Spleen (tissue), 11 donors: Measurements from ENCODE around the gene MS4A6E. TPM values are rescaled to one million over a fixed set of nuclear protein-coding genes. Genes with fewer than 3 reads are reported as not detected.

Experiments
- DNase-seq: peaks from one replicate; pipeline ENCODE4 v3.0.0-alpha.2; 2020
- H3K27ac ChIP-seq, 8 donors: fragments of 200-600 bp; sonication (generic) in 7 of 8; 1 replicate in 4 of 8; 2 replicates in 4 of 8; pipeline versions ENCODE4 v1.5.0 to v1.8.0; 2016 to 2021; ENCODE audit warnings: inconsistent platforms in 4 of 8, mild to moderate bottlenecking in 4 of 8, moderate library complexity in 1 of 8
- H3K27me3 ChIP-seq, 7 donors: fragments of 200-600 bp; sonication (generic) in 6 of 7; replicated peaks in 1 of 7; 1 replicate in 4 of 7; 2 replicates in 3 of 7; pipeline versions ENCODE4 v1.5.0 to v1.8.0; 2016 to 2021; ENCODE audit warnings: inconsistent platforms in 3 of 7, mild to moderate bottlenecking in 1 of 7
- H3K36me3 ChIP-seq, 6 donors: fragments of 200-600 bp; sonication (generic) in 5 of 6; 1 replicate in 4 of 6; 2 replicates in 2 of 6; pipeline versions ENCODE4 v1.5.0 to v1.8.0; 2016 to 2021; ENCODE audit warnings: inconsistent platforms in 2 of 6
- H3K4me1 ChIP-seq, 6 donors: fragments of 200-600 bp; sonication (generic) in 5 of 6; 1 replicate in 3 of 6; 2 replicates in 3 of 6; pipeline versions ENCODE4 v1.5.0 to v1.8.0; 2016 to 2021; ENCODE audit warnings: inconsistent platforms in 3 of 6
- H3K4me3 ChIP-seq, 8 donors: fragments of 200-600 bp; sonication (generic) in 7 of 8; 1 replicate in 4 of 8; 2 replicates in 4 of 8; pipeline versions ENCODE4 v1.5.0 to v1.8.0; 2016 to 2021; ENCODE audit warnings: inconsistent platforms in 4 of 8, mild to moderate bottlenecking in 4 of 8, moderate library complexity in 2 of 8
- H3K9me3 ChIP-seq, 8 donors: fragments of 200-600 bp; sonication (generic) in 7 of 8; 1 replicate in 4 of 8; 2 replicates in 4 of 8; pipeline versions ENCODE4 v1.5.0 to v1.8.0; 2016 to 2021; ENCODE audit warnings: inconsistent platforms in 4 of 8
- CTCF ChIP-seq, 11 experiments: fragments of 200-600 bp in 7 of 11; fragments of 450-650 bp in 4 of 11; sonication (generic) in 4 of 11; IDR thresholded peaks in 8 of 11; conservative IDR thresholded peaks in 3 of 11; 1 replicate in 7 of 11; 2 replicates in 4 of 11; pipeline versions ENCODE4 v1.4.0 to v1.8.0; 2016 to 2021; ENCODE audit warnings: antibody characterized with exemption in 11 of 11, inconsistent platforms in 4 of 11, mild to moderate bottlenecking in 1 of 11
- POLR2A ChIP-seq, 3 donors: fragments of 450-650 bp; IDR thresholded peaks; one replicate each; pipeline ENCODE4 v1.5.1; 2017; ENCODE audit warnings: antibody characterized with exemption in 3 of 3, mild to moderate bottlenecking in 1 of 3
- POLR2AphosphoS5 ChIP-seq, 3 donors: sonication (generic); formaldehyde crosslinking; IDR thresholded peaks; one replicate each; pipeline ENCODE4 v1.5.1; 2017; ENCODE audit warnings: antibody characterized with exemption in 3 of 3
- WGBS, 5 donors: extraction: QIAGEN DNeasy Blood & Tissue Kit in 3 of 5; methylation state at CpG; one replicate each; pipeline versions ENCODE4 v1.1.5 to v1.1.7; 2013 to 2018; 5-methylcytosine and 5-hydroxymethylcytosine counted together
- intact Hi-C: fragments of 100-400 bp; cut with DNase I; formaldehyde crosslinking; loops from one replicate; pipeline ENCODE4 v1.15.0; 2023; ENCODE audit warnings: low total_unique reads
- polyA plus RNA-seq, 3 donors: library from polyadenylated mRNA; stranded (reverse); fragments of 200-250 nt; gene quantifications; one replicate each; pipeline ENCODE4 v1.2.1, GENCODE V29; 2013
- total RNA-seq, 7 donors: library from RNA; depleted of rRNA in 3 of 7; stranded (reverse); fragments of >200 nt in 3 of 7; fragmentation: NEBNext Ultra II Directional in 4 of 7; extraction: Animal tissue kit (Norgen Biotek cat#: 25700) in 4 of 7; gene quantifications; one replicate each; pipeline versions ENCODE4 v1.1.0 to v1.2.1, GENCODE V29; 2016 to 2021
- donor health status: healthy with polysubstance abuse.
- donor health status: DM: no; HTN: no; CAD: no; lungs with moderate emphysema.
- donor health status: DM: no; HTN: no; CAD: no.
- donor health status: Bipolar disorder and iron deficiency.
- donor health status: healthy.
- donor health status: DM: no; HTN: no; CAD: no.
- donor health status: DM: yes; HTN: yes; CAD: no.

The MS4A6E gene
- total and polyA plus RNA-seq, 10 donors = 0.65 to 128 (median 4.8) TPM; not detected in 1

GRCh38 chr11:60371386-60371785 is 44.3 kb downstream of the MS4A6E start:
- H3K4me3 ChIP-seq = no peak overlapping the region
- intact Hi-C loops = no loop called here
- peaks cover 0 to 45% (median 7%) of the 10 kb centered on the region in 6 donors for H3K4me1 ChIP-seq
- 48 to 63% (median 62%) methylated on average over 3 of the region's 3 CpGs for WGBS, 5 donors
- H3K27me3 ChIP-seq = no peaks in the 10 kb centered on the region
- peak overlapping the region in 4 of 8 donors; percentile 36 to 89 (median 55) for H3K27ac ChIP-seq
- TF ChIP-seq POLR2AphosphoS5 (IDR thresholded peaks at IDR 0.05) (no peak), CTCF (IDR thresholded peaks at IDR 0.05 in 8 of 11, conservative IDR thresholded peaks at IDR 0.05 in 3 of 11) (no peak), POLR2A (IDR thresholded peaks at IDR 0.05) (no peak)
- DNase-seq = no peak
- peaks cover 0 to 7% (median 0%) of the 10 kb centered on the region in 8 donors for H3K9me3 ChIP-seq
- H3K36me3 ChIP-seq = no peaks in the 10 kb centered on the region

GRCh38 chr11:60371854-60372253 is 44.8 kb downstream of the MS4A6E start:
- Histone ChIP-seq H3K4me3 (no peak overlapping the region), H3K9me3 (peaks cover 0 to 7% (median 0%) of the 10 kb centered on the region in 8 donors), H3K4me1 (peaks cover 0 to 45% (median 6%) of the 10 kb centered on the region in 6 donors), H3K36me3 (no peaks in the 10 kb centered on the region), H3K27me3 (no peaks in the 10 kb centered on the region), H3K27ac (peak overlapping the region in 5 of 8 donors; percentile 17 to 89 (median 47))
- WGBS, 5 donors = 58 to 84% (median 80%) methylated on average over 1 of the region's 1 CpG
- no peak for DNase-seq
- no peak for TF ChIP-seq POLR2AphosphoS5 (IDR thresholded peaks at IDR 0.05)
- no peak for TF ChIP-seq POLR2A (IDR thresholded peaks at IDR 0.05)
- no peak for TF ChIP-seq CTCF (IDR thresholded peaks at IDR 0.05 in 8 of 11, conservative IDR thresholded peaks at IDR 0.05 in 3 of 11)
- intact Hi-C loops = no loop called here

- Histone ChIP-seq H3K4me1 (peaks cover 0 to 45% (median 8%) of the 10 kb centered on the region in 6 donors), H3K27me3 (no peaks in the 10 kb centered on the region), H3K27ac (peak overlapping the region in 3 of 8 donors; percentile 36 to 68 (median 63)), H3K4me3 (no peak overlapping the region), H3K9me3 (peaks cover 0 to 7% (median 0%) of the 10 kb centered on the region in 8 donors), H3K36me3 (no peaks in the 10 kb centered on the region)
- intact Hi-C loops = no loop called here
- TF ChIP-seq POLR2AphosphoS5 (IDR thresholded peaks at IDR 0.05) = no peak
- no peak for TF ChIP-seq POLR2A (IDR thresholded peaks at IDR 0.05)
- no peak for TF ChIP-seq CTCF (IDR thresholded peaks at IDR 0.05 in 8 of 11, conservative IDR thresholded peaks at IDR 0.05 in 3 of 11)
- 82 to 95% (median 84%) methylated on average over 3 of the region's 3 CpGs for WGBS, 5 donors
- no peak for DNase-seq
These were observed 45.7 kb downstream of the MS4A6E start for GRCh38 chr11:60372767-60373166.

GRCh38 chr11:60375316-60375715 is 48.3 kb downstream of the MS4A6E start:
- Histone ChIP-seq H3K4me1 (peaks cover 0 to 52% (median 19%) of the 10 kb centered on the region in 6 donors), H3K36me3 (no peaks in the 10 kb centered on the region), H3K4me3 (no peak overlapping the region), H3K9me3 (no peaks in the 10 kb centered on the region), H3K27ac (peak overlapping the region in 2 of 8 donors; percentile 21 to 85), H3K27me3 (no peaks in the 10 kb centered on the region)
- no peak for TF ChIP-seq POLR2A (IDR thresholded peaks at IDR 0.05)
- TF ChIP-seq POLR2AphosphoS5 (IDR thresholded peaks at IDR 0.05) = no peak
- TF ChIP-seq CTCF (IDR thresholded peaks at IDR 0.05 in 8 of 11, conservative IDR thresholded peaks at IDR 0.05 in 3 of 11) = no peak
- intact Hi-C loops = no loop called here
- 93 to 100% (median 94%) methylated on average over 3 of the region's 3 CpGs for WGBS, 5 donors
- no peak for DNase-seq
